B cell (primary cell): Measurements from ENCODE around the gene SH3YL1.

Source experiments
- CTCF ChIP-seq: fragments of 200-600 bp; IDR thresholded peaks from one replicate; pipeline ENCODE4 v1.8.0; 2022; ENCODE audit warnings: antibody characterized with exemption, mild to moderate bottlenecking
- EZH2 ChIP-seq: IDR thresholded peaks from 2 replicates; pipeline ENCODE4 v1.6.1; 2012; ENCODE audit warnings: borderline replicate concordance, low read depth, mild to moderate bottlenecking, moderate library complexity, low read length; ENCODE audit not compliant: insufficient read depth, poor library complexity, severe bottlenecking

- TF ChIP-seq CTCF (no peak), EZH2 (no peak)
These were observed 14.6 kb upstream of the SH3YL1 start for GRCh38 chr2:278312-278926.
